GM19043 (cell line): ENCODE data around the gene DHRSX.
"Not testable (repeated sequence)": the region's sequence is repeated elsewhere in the genome, so short reads cannot be mapped to it uniquely, and the experiment has no call there.

Source experiments
- ATAC-seq: cut with Tn5 transposase; IDR thresholded peaks from one replicate; pipeline ENCODE4 v1.9.1; 2021; ENCODE audit warnings: low read depth; ENCODE audit not compliant: unreplicated experiment

Gene DHRSX

DNA sequence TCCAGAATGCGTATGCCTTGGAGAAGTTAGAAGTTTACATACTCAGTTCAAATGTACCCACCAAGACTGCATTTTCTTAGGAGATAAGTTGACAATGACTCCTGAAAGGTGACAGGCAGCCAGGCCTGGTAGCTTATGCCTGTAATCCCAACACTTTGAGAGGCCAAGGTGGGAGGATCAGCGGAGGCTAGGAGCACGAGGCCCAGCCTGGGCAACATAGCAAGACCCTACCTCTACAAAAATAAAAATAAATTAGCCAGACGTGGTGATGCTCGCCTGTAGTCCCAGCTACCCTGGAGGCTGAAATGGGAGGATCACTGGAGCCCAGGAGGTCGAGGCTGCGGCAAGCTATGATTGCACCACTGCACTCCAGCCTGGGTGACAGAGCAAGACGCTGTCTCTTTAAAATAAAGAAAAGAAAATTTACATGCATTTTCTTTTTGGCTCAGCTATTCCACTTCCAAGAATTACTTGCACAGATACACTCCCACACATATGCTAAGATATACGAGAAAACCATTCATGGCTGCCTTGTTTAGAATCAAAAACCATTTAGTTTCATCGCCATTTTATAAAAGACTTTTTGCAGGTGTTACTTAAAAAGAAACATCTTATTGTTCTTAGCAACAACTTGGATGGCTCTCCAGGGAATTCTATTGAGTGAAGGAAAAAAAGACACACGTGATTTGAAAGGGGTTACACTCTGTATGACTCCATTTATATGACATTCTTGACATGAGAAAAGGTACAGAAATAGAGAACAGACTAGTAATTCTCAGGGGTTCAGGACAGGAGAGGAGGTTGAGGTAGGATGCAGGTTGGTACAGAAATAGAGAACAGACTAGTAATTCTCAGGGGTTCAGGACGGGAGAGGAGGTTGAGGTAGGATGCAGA lies 66.3 kb downstream of the DHRSX start:
- ATAC-seq: no peak

DNA sequence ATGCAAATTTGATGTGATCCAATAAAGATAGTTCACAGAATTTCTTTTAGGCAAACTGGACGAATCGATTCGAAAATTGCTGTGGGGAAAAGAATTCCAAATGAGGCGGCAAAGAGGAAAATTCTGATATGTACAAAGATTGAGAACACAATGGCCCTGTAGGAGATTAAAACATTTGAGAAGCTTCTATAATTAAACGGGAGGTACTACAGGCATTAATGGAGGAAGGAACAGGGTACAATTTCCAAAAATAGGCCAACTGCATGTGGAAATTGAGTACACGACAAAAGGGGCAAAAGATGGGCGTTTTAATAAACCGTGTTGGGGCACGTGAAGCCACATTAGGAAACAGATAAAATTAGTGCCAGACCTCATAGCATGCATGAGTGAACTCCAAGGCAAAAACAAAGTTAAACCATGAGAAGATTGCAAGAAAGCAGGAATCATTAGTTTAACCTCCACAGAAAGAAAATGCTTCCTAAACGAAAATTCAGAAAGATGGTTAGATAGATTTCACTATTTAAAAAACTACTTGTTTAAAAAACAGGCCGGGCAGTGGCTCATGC lies 68.4 kb downstream of the DHRSX start:
- ATAC-seq: no peak

DNA sequence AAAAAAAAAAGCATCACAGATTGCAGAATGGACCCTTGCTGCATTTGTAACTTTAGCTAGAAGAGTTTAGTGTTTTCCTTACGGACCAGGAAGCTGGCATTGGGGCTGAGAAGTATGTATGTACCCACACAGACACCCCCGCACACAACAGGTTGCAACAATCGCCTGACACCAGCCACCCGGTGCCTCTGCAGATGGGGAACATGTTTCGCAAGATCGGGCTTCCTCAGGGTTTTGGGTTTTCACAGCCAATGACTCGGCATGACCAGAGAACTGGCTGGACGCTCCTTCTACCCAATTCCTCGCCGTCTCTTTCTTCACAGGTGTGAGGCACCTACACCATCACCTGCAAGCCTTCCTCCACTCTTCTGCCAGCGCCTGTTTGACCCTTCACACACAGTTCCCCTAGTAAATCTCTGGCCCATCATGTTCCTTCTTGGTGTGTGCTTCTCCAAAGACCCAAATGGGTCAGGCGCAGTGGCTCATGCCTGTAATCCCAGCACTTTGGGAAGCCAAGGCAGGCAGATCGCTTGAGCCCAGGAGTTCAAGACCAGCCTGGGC lies 70.4 kb downstream of the DHRSX start:
- ATAC-seq: no peak

DNA sequence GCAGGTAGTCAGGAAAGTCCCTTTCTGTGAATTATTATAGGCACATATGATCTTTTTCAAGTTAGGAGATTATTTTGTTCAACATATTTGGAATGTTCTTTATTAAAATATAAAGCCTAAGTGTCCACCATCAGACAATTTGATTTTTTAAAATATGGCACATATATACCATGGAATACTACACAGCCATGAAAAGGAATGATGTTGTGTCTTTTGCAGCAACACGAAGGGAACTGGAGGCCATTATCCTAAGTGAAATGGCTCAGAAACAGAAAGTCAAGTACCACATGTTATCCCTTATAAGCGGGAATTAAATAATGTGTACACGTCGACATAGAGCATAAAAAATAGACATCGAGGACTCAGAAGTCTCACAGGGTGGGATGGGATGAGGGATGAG lies 73.0 kb downstream of the DHRSX start:
- no peak for ATAC-seq

GRCh38 chrX:2427147-2427546 lies 73.6 kb downstream of the DHRSX start:
- no peak for ATAC-seq

- ATAC-seq: no peak
Measured at GRCh38 chrX:2426289-2426882, 74.4 kb downstream of the DHRSX start.

GRCh38 chrX:2425286-2426071 lies 75.3 kb downstream of the DHRSX start:
- no peak for ATAC-seq

- ATAC-seq: no peak
Measured at GRCh38 chrX:2424317-2424716, 76.5 kb downstream of the DHRSX start.

GRCh38 chrX:2423899-2424298 lies 76.9 kb downstream of the DHRSX start:
- ATAC-seq: no peak

GRCh38 chrX:2423282-2423681 lies 77.5 kb downstream of the DHRSX start:
- ATAC-seq: no peak

- ATAC-seq: not testable (repeated sequence)
Measured at GRCh38 chrX:2419418-2419817, 81.4 kb downstream of the DHRSX start.

DNA sequence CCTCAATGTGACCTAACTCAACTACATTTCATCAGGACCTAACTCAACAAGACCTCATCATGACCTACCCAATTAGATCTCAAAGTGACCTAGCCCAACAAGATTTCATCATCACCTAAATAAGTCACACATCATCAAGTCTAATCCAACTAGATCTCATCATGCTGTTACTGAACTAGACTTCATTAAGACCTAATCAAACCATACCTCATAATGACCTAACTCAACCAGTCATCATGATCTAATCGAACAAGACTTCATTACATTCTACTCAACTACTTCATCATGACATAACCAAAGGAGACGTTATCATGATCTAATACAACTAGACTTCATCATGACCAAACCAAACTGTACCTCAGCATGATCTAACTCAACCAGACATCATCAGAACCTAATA lies 82.8 kb downstream of the DHRSX start:
- ATAC-seq: no peak

GRCh38 chrX:2416851-2417604 lies 83.7 kb downstream of the DHRSX start:
- ATAC-seq: no peak

GRCh38 chrX:2414384-2414783 lies 86.4 kb downstream of the DHRSX start:
- no peak for ATAC-seq

GRCh38 chrX:2413969-2414368 lies 86.8 kb downstream of the DHRSX start:
- no peak for ATAC-seq

DNA sequence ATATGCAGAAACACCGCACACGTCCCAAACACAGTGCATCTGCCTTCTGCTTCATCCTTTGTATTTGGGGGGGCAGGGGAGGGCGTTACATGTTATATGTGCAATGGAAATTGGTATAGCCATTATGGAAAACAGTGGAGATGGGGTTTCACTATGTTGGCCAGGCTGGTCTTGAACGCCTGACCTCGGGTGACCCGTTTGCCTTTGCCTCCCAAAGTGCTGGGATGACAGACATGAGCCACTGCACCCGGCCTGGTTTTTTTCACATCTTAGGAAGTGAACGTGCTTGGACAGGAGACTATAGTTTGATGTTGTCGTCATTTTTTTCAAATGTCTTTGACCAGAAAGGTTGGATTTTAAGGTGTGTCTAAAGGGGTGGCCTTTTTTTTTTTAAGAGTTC lies 88.6 kb downstream of the DHRSX start:
- no peak for ATAC-seq

DNA sequence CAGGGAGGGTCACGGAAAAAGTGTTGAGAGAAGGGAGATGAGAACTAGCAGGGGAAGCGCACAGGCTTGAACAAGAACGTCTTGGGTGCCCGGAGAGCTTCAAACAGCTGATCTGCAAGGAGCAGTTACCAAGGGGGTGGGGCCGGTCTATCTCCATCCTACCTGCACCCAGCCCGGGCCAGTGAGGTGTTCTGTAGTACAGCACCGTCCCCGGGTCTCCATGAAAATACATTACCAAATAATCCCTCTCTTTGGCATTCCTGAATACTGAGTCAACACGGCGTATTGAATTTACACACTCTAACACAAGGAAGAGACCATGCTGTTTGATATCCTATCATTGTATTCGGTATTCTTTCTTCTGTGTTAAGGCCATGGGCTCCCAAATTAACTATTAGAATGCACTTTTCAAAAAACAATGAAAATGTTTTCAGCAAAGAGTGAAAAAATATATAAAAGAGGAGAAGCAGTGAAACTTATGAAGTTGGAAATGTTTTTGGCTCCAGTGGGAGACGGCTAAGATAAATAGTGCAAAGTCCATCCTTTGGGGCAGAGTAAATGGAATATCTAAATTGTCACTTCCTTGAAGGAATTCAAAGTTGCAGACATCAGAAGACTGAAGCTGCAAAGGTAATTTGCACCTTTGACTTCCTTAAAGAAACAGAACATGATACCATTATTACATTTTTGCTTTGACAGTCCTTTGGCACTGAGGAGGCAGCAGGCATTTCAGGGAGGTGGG lies 90.3 kb downstream of the DHRSX start:
- no peak for ATAC-seq

DNA sequence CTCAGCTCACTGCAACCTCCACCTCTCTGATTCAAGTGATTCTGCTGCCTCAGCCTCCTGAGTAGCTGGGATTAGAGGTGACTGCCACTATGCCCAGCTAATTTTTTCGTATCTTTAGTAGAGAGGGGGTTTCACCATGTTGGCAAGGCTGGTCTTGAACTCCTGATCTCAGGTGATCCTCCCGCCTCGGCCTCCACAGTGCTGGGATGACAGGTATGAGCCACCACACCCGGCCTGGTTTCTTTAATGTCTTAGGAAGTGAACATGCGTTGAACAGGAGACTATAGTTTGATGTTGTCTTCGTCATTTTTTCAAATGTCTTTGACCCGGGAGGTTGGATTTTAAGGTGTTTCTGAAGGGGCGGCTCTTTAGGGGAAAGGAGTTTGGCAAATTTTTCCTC lies 91.0 kb downstream of the DHRSX start:
- ATAC-seq: no peak

DNA sequence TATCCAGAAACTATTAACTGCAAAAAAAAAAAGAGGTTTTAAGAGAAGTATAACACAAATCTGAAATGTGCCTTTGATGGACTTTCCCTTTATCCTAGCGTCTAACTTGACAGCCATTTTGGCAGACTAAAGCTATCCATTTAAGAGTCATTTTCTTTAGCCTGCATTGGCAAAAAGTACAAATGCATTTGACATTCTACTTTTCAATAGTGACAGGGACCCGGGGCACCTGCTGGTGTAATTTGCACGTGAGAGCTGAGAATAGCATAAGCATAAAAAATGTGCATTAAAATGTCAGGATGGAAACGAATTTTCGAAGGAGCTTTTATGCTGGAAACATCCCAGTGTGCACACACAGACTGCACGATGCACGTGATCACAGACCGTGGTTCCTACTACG lies 91.9 kb downstream of the DHRSX start:
- ATAC-seq: no peak
